IMR-90 (cell line): Measurements from ENCODE around the gene USH2A. TPM values are rescaled to one million over a fixed set of nuclear protein-coding genes. Genes with fewer than 3 reads are reported as not detected.

Experiments used
- ATAC-seq: fragments of 200-7000 bp; cut with Tn5 transposase; 2 replicates; pipeline ENCODE4 v1.9.1; 2020; ENCODE audit warnings: low read depth, mild to moderate bottlenecking, moderate library complexity
- BruUV-seq: library from RNA; stranded (reverse); fragments of 400-500 nt; replicated peaks from 2 replicates; lab custom pipeline; 2021; lab: Mats Ljungman, UMichigan
- CTCF ChIA-PET: fragments of 300-600 bp; formaldehyde crosslinking; extraction: SDS; loops from one replicate; lab custom pipeline; 2021; ENCODE audit warnings: antibody characterized with exemption; lab: Yijun Ruan, JAX
- POLR2A ChIA-PET: fragments of 300-600 bp; sonication (Branson Sonifier 250); formaldehyde crosslinking; loops from one replicate; lab custom pipeline; 2022; ENCODE audit warnings: antibody characterized with exemption; ENCODE audit not compliant: unreplicated experiment; lab: Charles Lee
- DNase-seq: peaks from one replicate; pipeline ENCODE4 v3.0.0; 2013
- H2AFZ ChIP-seq: replicated peaks from 2 replicates; pipeline ENCODE3; 2013; ENCODE audit warnings: low read length, mild to moderate bottlenecking; ENCODE audit not compliant: poor library complexity
- H2AK5ac ChIP-seq: 2 replicates; pipeline ENCODE4 v1.6.1; 2013; ENCODE audit warnings: low read depth, low read length, inconsistent platforms
- H2AK9ac ChIP-seq: replicated peaks from 2 replicates; pipeline ENCODE3; 2013; ENCODE audit warnings: mild to moderate bottlenecking, low read depth, low read length, moderate library complexity; ENCODE audit not compliant: poor library complexity
- H2BK120ac ChIP-seq: 2 replicates; pipeline ENCODE4 v1.6.1; 2013; ENCODE audit warnings: low read depth, low read length, inconsistent platforms
- H2BK15ac ChIP-seq: 3 replicates; pipeline ENCODE4 v1.6.1; 2013; ENCODE audit warnings: low read depth, low read length, inconsistent platforms
- H2BK20ac ChIP-seq: 2 replicates; pipeline ENCODE4 v1.6.1; 2013; ENCODE audit warnings: low read depth, mild to moderate bottlenecking, inconsistent platforms, low read length, moderate library complexity
- H2BK5ac ChIP-seq: 2 replicates; pipeline ENCODE4 v1.6.1; 2013; ENCODE audit warnings: mild to moderate bottlenecking, low read depth, low read length, inconsistent platforms; ENCODE audit not compliant: poor library complexity, severe bottlenecking
- H3K14ac ChIP-seq: replicated peaks from 2 replicates; pipeline ENCODE4 v1.6.1; 2013; ENCODE audit warnings: low read depth, low read length, inconsistent platforms
- H3K18ac ChIP-seq: 2 replicates; pipeline ENCODE4 v1.6.1; 2013; ENCODE audit warnings: low read depth, low read length, control low read depth
- H3K23ac ChIP-seq: 2 replicates; pipeline ENCODE4 v1.6.1; 2013; ENCODE audit warnings: low read depth, low read length, inconsistent platforms
- H3K27ac ChIP-seq: 2 replicates; pipeline ENCODE4 v1.5.1; 2013; ENCODE audit warnings: mild to moderate bottlenecking, control low read depth, low read length; ENCODE audit not compliant: insufficient read depth
- H3K27me3 ChIP-seq: 2 replicates; pipeline ENCODE4 v1.6.1; 2013; ENCODE audit warnings: low read length; ENCODE audit not compliant: control insufficient read depth, insufficient read depth
- H3K36me3 ChIP-seq: 2 replicates; pipeline ENCODE4 v1.6.1; 2013; ENCODE audit warnings: low read length, mixed read lengths; ENCODE audit not compliant: control insufficient read depth, insufficient read depth
- H3K4ac ChIP-seq: 2 replicates; pipeline ENCODE4 v1.6.1; 2013; ENCODE audit warnings: low read depth, low read length, inconsistent platforms
- H3K4me1 ChIP-seq: 2 replicates; pipeline ENCODE4 v1.6.1; 2013; ENCODE audit warnings: low read length, mixed read lengths; ENCODE audit not compliant: control insufficient read depth, insufficient read depth
- H3K4me2 ChIP-seq: 2 replicates; pipeline ENCODE4 v1.6.1; 2013; ENCODE audit warnings: low read depth, mild to moderate bottlenecking, control low read depth, low read length, moderate library complexity
- H3K4me3 ChIP-seq: 2 replicates; pipeline ENCODE4 v1.5.1; 2013; ENCODE audit warnings: low read depth, mild to moderate bottlenecking, control low read depth, low read length, moderate library complexity; ENCODE audit not compliant: insufficient read depth
- H3K56ac ChIP-seq: 2 replicates; pipeline ENCODE4 v1.6.1; 2013; ENCODE audit warnings: low read length, inconsistent platforms; ENCODE audit not compliant: insufficient read depth; ENCODE audit errors: extremely low read depth
- H3K79me1 ChIP-seq, 2 experiments: 2 replicates each; pipeline ENCODE4 v1.6.1; 2013; ENCODE audit warnings: low read length in 2 of 2, inconsistent platforms in 1 of 2, low read depth in 1 of 2
- H3K9ac ChIP-seq: 2 replicates; pipeline ENCODE4 v1.6.1; 2013; ENCODE audit warnings: low read depth, low read length, control low read depth
- H3K9me1 ChIP-seq: 2 replicates; pipeline ENCODE4 v1.6.1; 2013; ENCODE audit warnings: low read length, inconsistent platforms; ENCODE audit not compliant: insufficient read depth
- H3K9me3 ChIP-seq: 2 replicates; pipeline ENCODE4 v1.6.1; 2013; ENCODE audit warnings: low read length; ENCODE audit not compliant: control insufficient read depth, insufficient read depth
- H4K20me1 ChIP-seq: 2 replicates; pipeline ENCODE4 v1.6.1; 2013; ENCODE audit warnings: low read length, inconsistent platforms; ENCODE audit not compliant: insufficient read depth
- H4K5ac ChIP-seq: 2 replicates; pipeline ENCODE4 v1.6.1; 2013; ENCODE audit warnings: mild to moderate bottlenecking, low read depth, low read length, control low read depth
- H4K8ac ChIP-seq, 2 experiments: 2 replicates each; pipeline ENCODE4 v1.6.1; 2013; ENCODE audit warnings: low read depth in 2 of 2, low read length in 2 of 2, control low read depth in 1 of 2, inconsistent platforms in 1 of 2
- H4K91ac ChIP-seq: 2 replicates; pipeline ENCODE4 v1.6.1; 2013; ENCODE audit warnings: low read depth, low read length, inconsistent platforms; ENCODE audit not compliant: insufficient read depth
- CEBPB ChIP-seq: IDR thresholded peaks from 2 replicates; pipeline ENCODE4 v1.6.1; 2012; ENCODE audit warnings: low read depth, low read length, improper control_type of control experiment
- CTCF ChIP-seq: conservative IDR thresholded peaks from 2 replicates; pipeline ENCODE4 v1.5.1; 2012; ENCODE audit warnings: mild to moderate bottlenecking, low read depth, low read length, improper control_type of control experiment
- ELK1 ChIP-seq: fragments of 150-350 bp; IDR thresholded peaks from 2 replicates; pipeline ENCODE4 v1.6.1; 2016; ENCODE audit warnings: low read depth, mild to moderate bottlenecking, low read length, moderate library complexity, borderline replicate concordance
- MAFK ChIP-seq: IDR thresholded peaks from 2 replicates; pipeline ENCODE4 v1.6.1; 2012; ENCODE audit warnings: low read depth, low read length, improper control_type of control experiment
- MAZ ChIP-seq: IDR thresholded peaks from 2 replicates; pipeline ENCODE4 v1.6.1; 2012; ENCODE audit warnings: low read depth, mild to moderate bottlenecking, low read length, improper control_type of control experiment, moderate library complexity, borderline replicate concordance
- MXI1 ChIP-seq: IDR thresholded peaks from 2 replicates; pipeline ENCODE4 v1.6.1; 2012; ENCODE audit warnings: low read depth, mild to moderate bottlenecking, low read length, moderate library complexity, borderline replicate concordance
- NFE2L2 ChIP-seq: fragments of 150-350 bp; IDR thresholded peaks from 2 replicates; pipeline ENCODE4 v1.6.1; 2016; ENCODE audit warnings: low read depth, mild to moderate bottlenecking, low read length
- POLR2A ChIP-seq: IDR thresholded peaks from 2 replicates; pipeline ENCODE4 v1.6.1; 2012; ENCODE audit warnings: mild to moderate bottlenecking, low read depth, low read length
- RAD21 ChIP-seq: IDR thresholded peaks from 2 replicates; pipeline ENCODE4 v1.6.1; 2012; ENCODE audit warnings: low read length, improper control_type of control experiment
- RCOR1 ChIP-seq: IDR thresholded peaks from 2 replicates; pipeline ENCODE4 v1.6.1; 2012; ENCODE audit warnings: mild to moderate bottlenecking, low read length, improper control_type of control experiment; ENCODE audit not compliant: insufficient replicate concordance
- RFX5 ChIP-seq: IDR thresholded peaks from 2 replicates; pipeline ENCODE4 v1.8.0; 2012; ENCODE audit warnings: low read depth, mild to moderate bottlenecking, low read length, moderate library complexity
- SMC3 ChIP-seq: fragments of 150-350 bp; IDR thresholded peaks from 2 replicates; pipeline ENCODE4 v1.6.1; 2016; ENCODE audit warnings: low read depth, mild to moderate bottlenecking, antibody characterized with exemption, low read length, moderate library complexity
- WGBS, 2 experiments: methylation state at CpG; one replicate each; pipeline versions ENCODE4 v1.1.5 to v1.1.7; 2013; ENCODE audit warnings: missing lambda C conversion rate in 2 of 2; ENCODE audit not compliant: insufficient read length in 1 of 2; ENCODE audit errors: extremely low coverage in 2 of 2; 5-methylcytosine and 5-hydroxymethylcytosine counted together
- dilution Hi-C: fragments of 300-500 bp; cut with HindIII; formaldehyde crosslinking; loops from one replicate; pipeline ENCODE4 v1.14.3; 2018; ENCODE audit warnings: low sequenced_read_pairs; ENCODE audit not compliant: unreplicated experiment
- in situ Hi-C: fragments of 300-500 bp; cut with MboI; formaldehyde crosslinking; loops from 3 replicates; pipeline ENCODE4 v1.14.3; 2019; ENCODE audit warnings: low sequenced_read_pairs, inconsistent platforms, mixed read lengths
- intact Hi-C: fragments of 100-400 bp; cut with micrococcal nuclease; formaldehyde crosslinking; loops from 2 replicates; pipeline ENCODE4 v1.10.0; 2022
- polyA plus RNA-seq, 3 experiments: library from polyadenylated mRNA; depleted of rRNA; stranded (reverse); fragments of >200 nt; gene quantifications; 2 replicates each; pipeline ENCODE4 v1.2.3, GENCODE V29; 2012; ENCODE audit warnings: low replicate concordance in 1 of 3
- total RNA-seq: library from RNA; depleted of rRNA; stranded (reverse); fragments of >200 nt; gene quantifications from 2 replicates; pipeline ENCODE4 v1.2.3, GENCODE V29; 2012
- TF ChIP-seq, protein P1 (sequence below): fragments of 150-350 bp; IDR thresholded peaks from 2 replicates; pipeline ENCODE4 v1.6.1; 2017; ENCODE audit warnings: mild to moderate bottlenecking, antibody characterized with exemption, low read length, low read depth

USH2A gene
- total and polyA plus RNA-seq, 2 of the 4 experiments (the other 2 are of a cell fraction): under 0.01 to 0.02 TPM

GRCh38 chr1:215777370-215777925 lies 645.8 kb downstream of the USH2A start:
- intact Hi-C loops (no loop called here), in situ Hi-C loops (no loop called here)

More at GRCh38 chr1:215777370-215777925, 645.8 kb downstream of the USH2A start:
- Histone ChIP-seq H3K4me1 (peaks cover 3% of the 10 kb centered on the region; the same call in 1 of the 2 replicates), H3K4me2 (peak overlapping the region; percentile 56; the same call in 1 of the 2 replicates), H3K9me3 (no peaks in the 10 kb centered on the region), H4K91ac (no peak overlapping the region), H3K18ac (peak overlapping the region; percentile 57; the same call in 1 of the 2 replicates), H4K20me1 (no peaks in the 10 kb centered on the region), H3K4me3 (no peak overlapping the region), H3K56ac (no peak overlapping the region), H3K23ac (no peak overlapping the region), H4K5ac (peak overlapping the region; percentile 16; the same call in 1 of the 2 replicates), H3K27ac (no peak overlapping the region), H4K8ac (no peak overlapping the region), H2BK5ac (no peak overlapping the region), H3K9ac (no peak overlapping the region), H3K4ac (no peak overlapping the region), H2BK20ac (no peak overlapping the region), H2AK5ac (no peak overlapping the region), H2BK15ac (no peak overlapping the region), H2BK120ac (no peak overlapping the region), H2AK9ac (no peak overlapping the region), H2AFZ (no peak overlapping the region), H3K79me1 (no peaks in the 10 kb centered on the region), H3K14ac (no peak overlapping the region), H3K9me1 (no peaks in the 10 kb centered on the region), H3K27me3 (no peaks in the 10 kb centered on the region), H3K36me3 (no peaks in the 10 kb centered on the region)
- dilution Hi-C loops: no loop called here
- no TSS peak for BruUV-seq
- ChIA-PET CTCF (interaction anchor here (1.1 kb wide), 1 partner anchor 67 kb away, joined by 3 read pairs; no protein-coding TSS in a partner anchor), POLR2A (no interaction called here)
- peak; percentile 39 for DNase-seq
- no peak for TF ChIP-seq MXI1
- TF ChIP-seq SMC3: no peak
- TF ChIP-seq RFX5: no peak
- no peak for TF ChIP-seq RCOR1
- peak; percentile 72 for TF ChIP-seq MAFK
- TF ChIP-seq, protein P1, sequence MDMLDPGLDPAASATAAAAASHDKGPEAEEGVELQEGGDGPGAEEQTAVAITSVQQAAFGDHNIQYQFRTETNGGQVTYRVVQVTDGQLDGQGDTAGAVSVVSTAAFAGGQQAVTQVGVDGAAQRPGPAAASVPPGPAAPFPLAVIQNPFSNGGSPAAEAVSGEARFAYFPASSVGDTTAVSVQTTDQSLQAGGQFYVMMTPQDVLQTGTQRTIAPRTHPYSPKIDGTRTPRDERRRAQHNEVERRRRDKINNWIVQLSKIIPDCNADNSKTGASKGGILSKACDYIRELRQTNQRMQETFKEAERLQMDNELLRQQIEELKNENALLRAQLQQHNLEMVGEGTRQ: no peak
- no peak for TF ChIP-seq NFE2L2
- TF ChIP-seq CEBPB: peak; percentile 62
- no peak for TF ChIP-seq POLR2A
- no peak for TF ChIP-seq CTCF
- TF ChIP-seq RAD21: no peak
- TF ChIP-seq MAZ: no peak
- TF ChIP-seq ELK1: no peak
- WGBS, 2 experiments: no CpG with 5 or more reads among the region's 5 CpGs
- peak; percentile 68 for ATAC-seq
